GM12891 (cell line): ENCODE results near the gene PPM1D.
A peak's percentile ranks its signal among the peaks of the same experiment; 100 is the strongest.

Source experiments
- DNase-seq: peaks from one replicate; pipeline ENCODE4 v3.0.0; 2011; ENCODE audit warnings: low spot score; ENCODE audit not compliant: insufficient read length
- FAIRE-seq: peaks from 2 replicates; lab custom pipeline; 2011; peaks lifted over from hg19 to GRCh38; lab: Jason Lieb, UNC
- PAX5 ChIP-seq: IDR thresholded peaks from 2 replicates; pipeline ENCODE4 v1.6.1; 2011; ENCODE audit warnings: low read length, moderate library complexity, mild to moderate bottlenecking; ENCODE audit not compliant: insufficient read depth, severe bottlenecking
- POLR2A ChIP-seq: IDR thresholded peaks from 2 replicates; pipeline ENCODE4 v1.6.1; 2011; ENCODE audit warnings: low read depth, low read length, control low read depth
- POLR2AphosphoS5 ChIP-seq: IDR thresholded peaks from 2 replicates; pipeline ENCODE4 v1.6.1; 2011; ENCODE audit warnings: low read depth, low read length, control low read depth
- POU2F2 ChIP-seq: IDR thresholded peaks from 2 replicates; pipeline ENCODE4 v1.6.1; 2011; ENCODE audit warnings: low read depth, mild to moderate bottlenecking, control low read depth, low read length, moderate library complexity
- SPI1 ChIP-seq: IDR thresholded peaks from 2 replicates; pipeline ENCODE4 v1.6.1; 2011; ENCODE audit warnings: low read depth, low read length, control low read depth
- TAF1 ChIP-seq: IDR thresholded peaks from 2 replicates; pipeline ENCODE4 v1.6.1; 2011; ENCODE audit warnings: low read depth, low read length, control low read depth

Gene PPM1D

GRCh38 chr17:60563743-60564142 is 36.2 kb upstream of the PPM1D start:
- no peak for FAIRE-seq
- TF ChIP-seq TAF1 (no peak), POLR2AphosphoS5 (no peak), POLR2A (no peak), PAX5 (no peak), POU2F2 (no peak), SPI1 (no peak)
- DNase-seq, result no peak

- no peak for DNase-seq
- TF ChIP-seq POLR2AphosphoS5, result no peak
- no peak for TF ChIP-seq SPI1
- TF ChIP-seq TAF1, result no peak
- no peak for TF ChIP-seq POLR2A
- no peak for TF ChIP-seq POU2F2
- no peak for TF ChIP-seq PAX5
- FAIRE-seq, result no peak
Measured at GRCh38 chr17:60565233-60565632, 34.8 kb upstream of the PPM1D start.

DNA sequence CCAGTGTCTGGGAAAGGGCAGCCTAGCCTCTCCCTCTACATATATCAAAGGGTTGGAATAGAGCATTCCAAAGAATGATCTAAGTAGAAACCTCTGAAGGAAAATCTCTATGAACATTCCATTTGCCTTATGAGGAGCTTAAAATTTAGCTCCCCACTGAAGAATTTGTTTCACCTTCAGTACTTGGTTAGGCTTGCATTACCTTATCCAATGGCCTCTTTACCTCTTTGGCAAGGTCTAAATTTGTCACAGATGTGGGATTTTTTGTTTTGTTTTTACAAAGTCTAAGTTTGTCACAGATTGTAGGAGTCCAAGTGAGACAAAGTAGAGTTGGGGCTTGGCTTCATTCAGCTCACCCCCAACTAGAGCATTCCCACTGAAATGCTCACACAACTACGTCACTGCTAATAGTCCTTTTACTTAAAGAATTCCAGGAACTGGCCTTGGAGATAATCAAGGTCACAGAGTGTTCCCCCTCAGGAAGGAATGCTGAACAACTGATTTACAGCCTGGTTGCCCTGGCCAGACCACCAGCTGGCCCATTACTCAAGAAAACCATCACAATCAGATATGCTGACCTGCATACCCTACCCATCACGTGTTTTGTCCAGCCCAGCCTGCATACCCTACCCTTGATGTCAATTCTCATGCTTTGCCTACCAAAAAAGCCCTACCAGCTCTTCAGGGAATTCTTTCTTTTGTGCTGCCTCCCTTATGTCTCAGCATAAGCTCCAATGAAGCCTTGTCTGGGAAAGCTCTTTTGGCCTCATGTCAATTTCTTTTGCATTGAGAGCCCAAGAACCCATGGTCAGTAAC is 26.5 kb upstream of the PPM1D start:
- no peak for FAIRE-seq
- TF ChIP-seq TAF1, result no peak
- no peak for TF ChIP-seq POLR2AphosphoS5
- TF ChIP-seq PAX5, result no peak
- TF ChIP-seq POU2F2, result no peak
- no peak for TF ChIP-seq SPI1
- TF ChIP-seq POLR2A, result no peak
- DNase-seq, result no peak

GRCh38 chr17:60577147-60577915 is 22.7 kb upstream of the PPM1D start:
- FAIRE-seq (peak; percentile 84), DNase-seq (no peak)
- no peak for TF ChIP-seq PAX5
- TF ChIP-seq POLR2AphosphoS5, result no peak
- no peak for TF ChIP-seq POLR2A
- TF ChIP-seq SPI1, result no peak
- no peak for TF ChIP-seq POU2F2
- no peak for TF ChIP-seq TAF1

DNA sequence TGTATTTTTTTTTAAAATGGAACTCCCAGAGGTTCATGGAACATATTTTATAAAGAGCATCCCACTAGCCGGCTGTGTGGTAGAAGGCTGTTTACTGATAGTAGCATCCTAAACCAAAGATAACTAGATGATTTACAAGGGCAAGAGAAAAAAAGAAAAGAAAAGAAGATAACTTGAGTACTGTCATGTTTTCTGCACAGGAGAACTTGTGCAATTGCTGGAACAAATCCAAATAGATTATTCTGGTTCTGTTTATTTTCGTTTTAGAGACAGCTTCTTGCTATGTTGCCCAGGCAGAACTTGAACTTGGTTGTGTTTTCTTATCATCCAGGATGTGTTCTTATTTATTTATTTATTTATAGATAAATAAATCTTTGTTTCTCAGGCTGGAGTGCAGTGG is 20.9 kb upstream of the PPM1D start:
- DNase-seq (no peak), FAIRE-seq (no peak)
- TF ChIP-seq POLR2A (no peak), TAF1 (no peak), POU2F2 (no peak), SPI1 (no peak), POLR2AphosphoS5 (no peak), PAX5 (no peak)

GRCh38 chr17:60579551-60579950 is 20.4 kb upstream of the PPM1D start:
- TF ChIP-seq SPI1 (no peak), POLR2AphosphoS5 (no peak), PAX5 (no peak), POLR2A (no peak), TAF1 (no peak), POU2F2 (no peak)
- FAIRE-seq, result no peak

DNA sequence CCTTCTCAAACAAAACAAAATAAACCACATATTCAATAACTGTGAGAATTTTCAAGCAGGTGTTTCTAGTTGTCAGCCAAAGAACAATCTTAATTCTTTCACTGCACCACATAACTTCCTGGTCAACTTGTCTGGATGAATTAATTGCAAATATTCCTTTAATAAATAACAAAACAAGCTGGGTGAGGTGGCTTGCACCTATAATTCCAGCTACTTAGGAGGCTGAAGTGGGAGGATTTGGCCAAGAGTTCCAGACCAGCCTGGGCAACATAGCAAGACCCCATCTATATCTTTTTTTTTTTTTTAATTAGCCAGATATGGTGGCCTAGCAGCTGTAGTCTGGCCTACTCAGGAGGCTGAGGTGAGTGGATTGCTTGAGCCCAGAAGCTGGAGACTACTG is 17.0 kb upstream of the PPM1D start:
- FAIRE-seq (no peak), DNase-seq (no peak)
- TF ChIP-seq POLR2AphosphoS5, result no peak
- TF ChIP-seq SPI1, result no peak
- TF ChIP-seq POLR2A, result no peak
- no peak for TF ChIP-seq PAX5
- TF ChIP-seq POU2F2, result no peak
- no peak for TF ChIP-seq TAF1

More at GRCh38 chr17:60579551-60579950, 20.4 kb upstream of the PPM1D start:
- DNase-seq, result no peak

GRCh38 chr17:60585887-60586286 is 14.1 kb upstream of the PPM1D start:
- DNase-seq (no peak), FAIRE-seq (no peak)
- TF ChIP-seq PAX5 (no peak), POU2F2 (no peak), SPI1 (no peak), POLR2AphosphoS5 (no peak), POLR2A (no peak), TAF1 (no peak)

- no peak for FAIRE-seq
- no peak for TF ChIP-seq POLR2AphosphoS5
- TF ChIP-seq TAF1, result no peak
- no peak for TF ChIP-seq POU2F2
- no peak for TF ChIP-seq PAX5
- no peak for DNase-seq
Measured at GRCh38 chr17:60586288-60586974, 13.6 kb upstream of the PPM1D start.
